Astrocyte (in vitro differentiated cells and primary cell): ENCODE measurements around the gene BCL3. TPM values are rescaled to one million over a fixed set of nuclear protein-coding genes. Genes with fewer than 3 reads are reported as not detected.

Source experiments
- DNase-seq: peaks from one replicate; pipeline ENCODE4 v3.0.0-alpha.2; 2010; ENCODE audit warnings: low read depth
- FAIRE-seq: peaks from 2 replicates; lab custom pipeline; 2011; peaks lifted over from hg19 to GRCh38; lab: Jason Lieb, UNC
- H2AFZ ChIP-seq: 2 replicates; pipeline ENCODE4 v1.6.0; 2012; ENCODE audit warnings: low read depth, low read length, inconsistent platforms
- H3K27ac ChIP-seq: 2 replicates; pipeline ENCODE4 v1.5.1; 2011; ENCODE audit warnings: low read depth, low read length, inconsistent platforms
- H3K27me3 ChIP-seq: 2 replicates; pipeline ENCODE4 v1.6.0; 2011; ENCODE audit warnings: low read length, inconsistent platforms; ENCODE audit not compliant: insufficient read depth
- H3K36me3 ChIP-seq: 2 replicates; pipeline ENCODE4 v1.5.1; 2011; ENCODE audit warnings: low read length, inconsistent platforms; ENCODE audit not compliant: insufficient read depth
- H3K4me1 ChIP-seq: 2 replicates; pipeline ENCODE4 v1.5.1; 2011; ENCODE audit warnings: low read length, inconsistent platforms; ENCODE audit not compliant: insufficient read depth
- H3K4me2 ChIP-seq: 2 replicates; pipeline ENCODE4 v1.6.0; 2012; ENCODE audit warnings: low read length, inconsistent platforms
- H3K4me3 ChIP-seq: 2 replicates; pipeline ENCODE4 v1.5.1; 2011; ENCODE audit warnings: low read depth, mild to moderate bottlenecking, low read length, inconsistent platforms; ENCODE audit not compliant: insufficient read depth
- H3K79me2 ChIP-seq: 2 replicates; pipeline ENCODE4 v1.6.0; 2012; ENCODE audit warnings: mild to moderate bottlenecking, low read length, inconsistent platforms; ENCODE audit not compliant: insufficient read depth
- H3K9ac ChIP-seq: 2 replicates; pipeline ENCODE4 v1.6.0; 2012; ENCODE audit warnings: mild to moderate bottlenecking, low read length, inconsistent platforms
- H3K9me3 ChIP-seq: 2 replicates; pipeline ENCODE4 v1.5.1; 2012; ENCODE audit warnings: low read depth, mild to moderate bottlenecking, low read length, inconsistent platforms; ENCODE audit not compliant: insufficient read depth
- H4K20me1 ChIP-seq: 2 replicates; pipeline ENCODE4 v1.6.0; 2012; ENCODE audit warnings: low read length, inconsistent platforms; ENCODE audit not compliant: insufficient read depth
- H3K27ac Mint-ChIP-seq: one replicate; pipeline ENCODE4 v1.8.0; 2021; ENCODE audit warnings: mild to moderate bottlenecking, mixed read lengths; ENCODE audit not compliant: unreplicated experiment
- H3K27me3 Mint-ChIP-seq: one replicate; pipeline ENCODE4 v1.8.0; 2021; ENCODE audit warnings: low read depth, mixed read lengths; ENCODE audit not compliant: unreplicated experiment
- H3K36me3 Mint-ChIP-seq: one replicate; pipeline ENCODE4 v1.8.0; 2021; ENCODE audit warnings: low read depth, mixed read lengths; ENCODE audit not compliant: unreplicated experiment
- H3K4me1 Mint-ChIP-seq: one replicate; pipeline ENCODE4 v1.8.0; 2021; ENCODE audit warnings: low read depth, mixed read lengths; ENCODE audit not compliant: unreplicated experiment
- H3K4me3 Mint-ChIP-seq: one replicate; pipeline ENCODE4 v1.8.0; 2021; ENCODE audit warnings: mild to moderate bottlenecking, moderate library complexity, mixed read lengths; ENCODE audit not compliant: unreplicated experiment
- H3K9me3 Mint-ChIP-seq: one replicate; pipeline ENCODE4 v1.8.0; 2021; ENCODE audit warnings: mild to moderate bottlenecking, mixed read lengths; ENCODE audit not compliant: unreplicated experiment
- CTCF ChIP-seq: IDR thresholded peaks from 2 replicates; pipeline ENCODE4 v1.5.1; 2011; ENCODE audit warnings: low read depth, mild to moderate bottlenecking, inconsistent platforms, low read length, moderate library complexity; ENCODE audit not compliant: insufficient read depth
- EZH2 ChIP-seq: IDR thresholded peaks from 2 replicates; pipeline ENCODE4 v1.6.1; 2012; ENCODE audit warnings: mild to moderate bottlenecking, low read length, inconsistent platforms; ENCODE audit not compliant: insufficient read depth
- total RNA-seq: library from RNA; stranded (reverse); gene quantifications from 2 replicates; pipeline ENCODE4 v1.2.1, GENCODE V29; 2021

The BCL3 gene
- total RNA-seq, 1 donor from 2014 or later, result 17.3 TPM

GRCh38 chr19:44703336-44704078 lies 45.0 kb upstream of the BCL3 start:
- H3K27ac Mint-ChIP-seq, result no peak overlapping the region
- H3K79me2 ChIP-seq, result no peaks in the 10 kb centered on the region
- H3K4me3 ChIP-seq, result no peak overlapping the region
- no peaks in the 10 kb centered on the region for H3K36me3 Mint-ChIP-seq
- no peak overlapping the region for H3K4me3 Mint-ChIP-seq
- no peaks in the 10 kb centered on the region for H3K4me1 Mint-ChIP-seq
- TF ChIP-seq EZH2 (no peak), CTCF (no peak)
- H3K4me1 ChIP-seq, result no peaks in the 10 kb centered on the region
- H4K20me1 ChIP-seq, result no peaks in the 10 kb centered on the region
- DNase-seq (no peak), FAIRE-seq (no peak)
- no peak overlapping the region for H3K9ac ChIP-seq
- no peak overlapping the region for H2AFZ ChIP-seq
- H3K36me3 ChIP-seq, result no peaks in the 10 kb centered on the region
- H3K9me3 Mint-ChIP-seq, result no peaks in the 10 kb centered on the region
- H3K4me2 ChIP-seq, result no peak overlapping the region
- peaks cover 11% of the 10 kb centered on the region for H3K27me3 Mint-ChIP-seq
- H3K27ac ChIP-seq, result no peak overlapping the region
- H3K9me3 ChIP-seq, result no peaks in the 10 kb centered on the region
- H3K27me3 ChIP-seq, result no peaks in the 10 kb centered on the region

- Histone ChIP-seq H4K20me1 (no peaks in the 10 kb centered on the region), H3K9ac (no peak overlapping the region), H3K79me2 (no peaks in the 10 kb centered on the region), H2AFZ (no peak overlapping the region), H3K4me2 (no peak overlapping the region), H3K27ac (no peak overlapping the region), H3K4me1 (no peaks in the 10 kb centered on the region), H3K36me3 (no peaks in the 10 kb centered on the region), H3K4me3 (no peak overlapping the region), H3K27me3 (no peaks in the 10 kb centered on the region), H3K9me3 (no peaks in the 10 kb centered on the region)
- Mint-ChIP-seq H3K27me3 (peaks cover 9% of the 10 kb centered on the region), H3K4me1 (no peaks in the 10 kb centered on the region), H3K27ac (no peak overlapping the region), H3K9me3 (no peaks in the 10 kb centered on the region), H3K36me3 (no peaks in the 10 kb centered on the region), H3K4me3 (no peak overlapping the region)
- DNase-seq (no peak), FAIRE-seq (no peak)
- TF ChIP-seq EZH2, result no peak
- TF ChIP-seq CTCF, result no peak
Measured at GRCh38 chr19:44704982-44705381, 43.5 kb upstream of the BCL3 start.

DNA sequence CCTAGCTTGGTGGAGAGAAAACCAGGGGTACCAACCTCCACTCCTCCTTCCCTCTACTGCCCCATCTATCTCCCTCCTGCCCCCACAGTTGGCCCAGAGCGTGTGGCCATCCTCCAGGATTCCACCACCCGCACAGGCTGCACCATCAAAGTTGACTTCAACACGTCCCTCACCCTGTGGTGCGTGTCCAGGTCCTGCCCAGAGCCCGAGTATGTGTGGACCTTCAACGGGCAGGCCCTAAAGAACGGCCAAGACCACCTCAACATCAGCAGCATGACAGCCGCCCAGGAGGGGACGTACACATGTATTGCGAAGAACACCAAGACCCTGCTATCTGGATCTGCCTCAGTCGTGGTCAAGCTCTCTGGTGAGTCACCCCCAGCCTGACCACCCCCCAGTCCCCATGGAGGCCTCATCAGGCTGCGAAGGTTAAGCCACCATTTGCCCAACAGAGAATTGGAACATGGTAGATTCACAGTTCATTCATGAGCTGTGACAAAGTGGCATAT lies 43.0 kb upstream of the BCL3 start:
- TF ChIP-seq EZH2 (no peak), CTCF (no peak)
- Histone ChIP-seq H3K9me3 (no peaks in the 10 kb centered on the region), H2AFZ (no peak overlapping the region), H4K20me1 (no peaks in the 10 kb centered on the region), H3K27me3 (no peaks in the 10 kb centered on the region), H3K4me3 (no peak overlapping the region), H3K4me2 (no peak overlapping the region), H3K79me2 (no peaks in the 10 kb centered on the region), H3K36me3 (no peaks in the 10 kb centered on the region), H3K4me1 (no peaks in the 10 kb centered on the region), H3K9ac (no peak overlapping the region), H3K27ac (no peak overlapping the region)
- no peaks in the 10 kb centered on the region for H3K36me3 Mint-ChIP-seq
- H3K9me3 Mint-ChIP-seq, result peaks cover 1% of the 10 kb centered on the region
- no peak overlapping the region for H3K27ac Mint-ChIP-seq
- FAIRE-seq (no peak), DNase-seq (no peak)
- peaks cover 9% of the 10 kb centered on the region for H3K27me3 Mint-ChIP-seq
- no peak overlapping the region for H3K4me3 Mint-ChIP-seq
- no peaks in the 10 kb centered on the region for H3K4me1 Mint-ChIP-seq
